Measurements from ENCODE around the gene ADAMTS2.

GRCh38 chr5:179310439-179311090 lies 34.7 kb downstream of the ADAMTS2 start:
- TF ChIP-seq EZH2 (IDR thresholded peaks at IDR 0.05; ENCODE audit: insufficient read depth, poor library complexity, severe bottlenecking) (no peak), EZH2phosphoT487 (IDR thresholded peaks at IDR 0.05; ENCODE audit: insufficient read depth, low read depth) (no peak)
